Right lobe of liver (tissue), 6 donors: ENCODE results near the gene MMAB. TPM values are rescaled to one million over a fixed set of nuclear protein-coding genes. Genes with fewer than 3 reads are reported as not detected.
A peak's percentile ranks its signal among the peaks of the same experiment; 100 is the strongest.

Experiments
- ATAC-seq, 4 donors: fragments of 200-7000 bp; cut with Tn5 transposase; one replicate each; pipeline ENCODE4 v1.9.1; 2020; ENCODE audit warnings: mild to moderate bottlenecking in 4 of 4, moderate library complexity in 4 of 4
- DNase-seq, 3 donors: peaks; one replicate each; pipeline ENCODE4 v3.0.0-alpha.2; 2020
- H3K27ac ChIP-seq, 3 donors: fragments of 200-600 bp; one replicate each; pipeline ENCODE4 v1.8.0; 2022
- H3K27me3 ChIP-seq, 2 donors: fragments of 200-600 bp; one replicate each; pipeline ENCODE4 v1.8.0; 2022
- H3K36me3 ChIP-seq, 4 donors: fragments of 200-600 bp; sonication (generic) in 1 of 4; one replicate each; pipeline versions ENCODE4 v1.5.1 to v1.8.0; 2017 to 2022; ENCODE audit warnings: control low read depth in 1 of 4
- H3K4me1 ChIP-seq, 4 donors: fragments of 200-600 bp; sonication (generic) in 1 of 4; one replicate each; pipeline versions ENCODE4 v1.5.1 to v1.8.0; 2017 to 2022; ENCODE audit warnings: control low read depth in 1 of 4
- H3K4me3 ChIP-seq, 3 donors: fragments of 200-600 bp; one replicate each; pipeline ENCODE4 v1.8.0; 2022
- H3K9me3 ChIP-seq, 4 donors: fragments of 200-600 bp; sonication (generic) in 1 of 4; one replicate each; pipeline versions ENCODE4 v1.5.1 to v1.8.0; 2017 to 2022; ENCODE audit warnings: control low read depth in 1 of 4
- CTCF ChIP-seq, 4 donors: fragments of 200-600 bp in 3 of 4; fragments of 450-650 bp in 1 of 4; IDR thresholded peaks; one replicate each; pipeline versions ENCODE4 v1.5.1 to v1.8.0; 2016 to 2022; ENCODE audit warnings: antibody characterized with exemption in 4 of 4, mild to moderate bottlenecking in 2 of 4
- POLR2A ChIP-seq: fragments of 450-650 bp; IDR thresholded peaks from one replicate; pipeline ENCODE4 v1.6.1; 2017; ENCODE audit warnings: antibody characterized with exemption, mild to moderate bottlenecking
- WGBS: methylation state at CpG from one replicate; pipeline ENCODE4 v1.1.6; 2018; ENCODE audit warnings: low coverage, low lambda C conversion rate; ENCODE audit not compliant: insufficient coverage; ENCODE audit errors: missing lambda C conversion rate; 5-methylcytosine and 5-hydroxymethylcytosine counted together
- intact Hi-C, 2 donors: fragments of 100-400 bp; cut with DNase I; formaldehyde crosslinking; loops; one replicate each; pipeline versions ENCODE4 v1.11.2 to v1.14.1; 2022
- total RNA-seq, 6 experiments: library from RNA; depleted of rRNA in 2 of 6; stranded (reverse); fragments of >200 nt in 2 of 6; fragmentation: NEBNext Ultra II Directional in 3 of 6; extraction: Animal tissue kit (Norgen Biotek cat#: 25700) in 3 of 6; gene quantifications; one replicate each; pipeline versions ENCODE4 v1.1.0 to v1.2.4, GENCODE V29; 2016 to 2023
- donor health status: DM: no; HTN: yes; CAD: no.
- donor health status: DM: no; HTN: no; CAD: no.
- donor health status: DM: no; HTN: no; CAD: no.
- donor health status: DM: no; HTN: yes; CAD: no.
- donor health status: DM: no; HTN: yes; CAD: no.

Gene MMAB
- total RNA-seq, 6 experiments from 2014 or later, result 42.6 to 99.8 (median 65.2) TPM

- intact Hi-C loops, result loop anchor here in 1 of 2 donors (5.0 kb wide), 1 partner anchor 116 kb away; no protein-coding TSS in a partner anchor
- H3K9me3 ChIP-seq, result no peaks in the 10 kb centered on the region
- TF ChIP-seq CTCF (IDR thresholded peaks at IDR 0.05) (no peak), POLR2A (no peak)
- peaks cover 0 to 1% (median 0%) of the 10 kb centered on the region in 4 donors for H3K36me3 ChIP-seq
- H3K27ac ChIP-seq, result no peak overlapping the region
- ATAC-seq (no peak), DNase-seq (no peak)
- peaks cover 0 to 14% (median 2%) of the 10 kb centered on the region in 4 donors for H3K4me1 ChIP-seq
- H3K4me3 ChIP-seq, result no peak overlapping the region
- 90% methylated on average over 2 of the region's 8 CpGs for WGBS
- no peaks in the 10 kb centered on the region for H3K27me3 ChIP-seq
Measured at GRCh38 chr12:109600995-109601394, 27.7 kb upstream of the MMAB start.

GRCh38 chr12:109600481-109600880 is 27.2 kb upstream of the MMAB start:
- whole genome bisulfite sequencing, result 69% methylated on average over 2 of the region's 2 CpGs
- TF ChIP-seq POLR2A (no peak), CTCF (IDR thresholded peaks at IDR 0.05) (no peak)
- Histone ChIP-seq H3K36me3 (peaks cover 0 to 6% (median 0%) of the 10 kb centered on the region in 4 donors), H3K4me3 (no peak overlapping the region), H3K27me3 (no peaks in the 10 kb centered on the region), H3K4me1 (peaks cover 0 to 14% (median 2%) of the 10 kb centered on the region in 4 donors), H3K27ac (no peak overlapping the region), H3K9me3 (no peaks in the 10 kb centered on the region)
- DNase-seq, result no peak
- intact Hi-C loops, result loop anchor here in 1 of 2 donors (5.0 kb wide), 1 partner anchor 117 kb away; no protein-coding TSS in a partner anchor
- ATAC-seq, result no peak

- Histone ChIP-seq H3K36me3 (peaks cover 0 to 20% (median 0%) of the 10 kb centered on the region in 4 donors), H3K27me3 (no peaks in the 10 kb centered on the region), H3K9me3 (no peaks in the 10 kb centered on the region), H3K4me1 (peaks cover 0 to 14% (median 2%) of the 10 kb centered on the region in 4 donors), H3K27ac (no peak overlapping the region), H3K4me3 (no peak overlapping the region)
- ATAC-seq, result no peak
- no peak for DNase-seq
- intact Hi-C loops, result loop anchor here (5.0 to 10.0 kb wide), 3 partner anchors 74 to 178 kb away; no protein-coding TSS in a partner anchor
- no peak for TF ChIP-seq CTCF (IDR thresholded peaks at IDR 0.05)
- no peak for TF ChIP-seq POLR2A
- 77% methylated on average over 6 of the region's 7 CpGs for WGBS
Measured at GRCh38 chr12:109599087-109599486, 25.8 kb upstream of the MMAB start.

- H3K36me3 ChIP-seq, result peaks cover 0 to 25% (median 0%) of the 10 kb centered on the region in 4 donors
- H3K4me3 ChIP-seq, result no peak overlapping the region
- H3K27ac ChIP-seq, result no peak overlapping the region
- no peaks in the 10 kb centered on the region for H3K9me3 ChIP-seq
- ATAC-seq (peak in 2 of 4 donors; percentile 2 to 4), DNase-seq (no peak)
- no peak for TF ChIP-seq CTCF (IDR thresholded peaks at IDR 0.05)
- TF ChIP-seq POLR2A, result no peak
- H3K4me1 ChIP-seq, result peaks cover 0 to 14% (median 2%) of the 10 kb centered on the region in 4 donors
- H3K27me3 ChIP-seq, result no peaks in the 10 kb centered on the region
- 52% methylated on average over 4 of the region's 11 CpGs for WGBS
- intact Hi-C loops, result loop anchor here (5.0 to 10.0 kb wide), 3 partner anchors 74 to 179 kb away; no protein-coding TSS in a partner anchor
Measured at GRCh38 chr12:109598428-109598854, 25.1 kb upstream of the MMAB start.
